CMK (cell line): ENCODE results near the gene FOSL2.

Experiments
- DNase-seq: peaks from one replicate; pipeline ENCODE4 v3.0.0-alpha.2; 2010; ENCODE audit warnings: low read depth

Gene FOSL2

DNA sequence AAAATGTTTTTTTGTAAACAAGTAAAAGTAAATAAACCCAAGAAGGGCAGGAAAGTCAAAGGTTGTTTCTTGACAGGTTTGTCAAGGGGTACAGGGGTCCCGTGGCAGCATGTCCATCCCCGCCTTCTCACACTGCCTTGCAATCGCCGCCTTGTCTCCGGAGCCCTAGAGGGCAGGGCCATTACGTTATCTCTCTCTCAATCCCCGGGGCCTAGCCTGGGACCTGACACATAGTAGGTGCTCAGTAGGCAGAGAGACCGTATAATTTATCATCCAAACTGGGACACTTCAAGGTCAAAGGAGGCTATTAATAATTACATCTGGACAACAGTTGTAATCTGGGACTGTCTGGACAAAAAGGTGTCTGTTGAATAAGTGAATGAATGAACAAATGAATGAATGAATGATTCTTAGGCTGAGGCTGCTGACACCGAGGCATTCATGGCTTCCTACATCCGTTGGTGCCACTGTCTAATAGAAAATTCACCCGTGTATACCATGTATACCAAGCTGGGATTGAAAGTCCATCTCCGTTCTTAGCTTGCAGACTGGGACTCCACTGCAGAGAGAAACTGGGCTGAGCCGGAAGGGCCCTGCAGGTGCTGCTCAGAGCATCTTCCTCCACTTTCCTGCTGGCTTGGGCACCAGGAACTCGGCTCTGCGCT lies 58.4 kb downstream of the FOSL2 start:
- DNase-seq: no peak

DNA sequence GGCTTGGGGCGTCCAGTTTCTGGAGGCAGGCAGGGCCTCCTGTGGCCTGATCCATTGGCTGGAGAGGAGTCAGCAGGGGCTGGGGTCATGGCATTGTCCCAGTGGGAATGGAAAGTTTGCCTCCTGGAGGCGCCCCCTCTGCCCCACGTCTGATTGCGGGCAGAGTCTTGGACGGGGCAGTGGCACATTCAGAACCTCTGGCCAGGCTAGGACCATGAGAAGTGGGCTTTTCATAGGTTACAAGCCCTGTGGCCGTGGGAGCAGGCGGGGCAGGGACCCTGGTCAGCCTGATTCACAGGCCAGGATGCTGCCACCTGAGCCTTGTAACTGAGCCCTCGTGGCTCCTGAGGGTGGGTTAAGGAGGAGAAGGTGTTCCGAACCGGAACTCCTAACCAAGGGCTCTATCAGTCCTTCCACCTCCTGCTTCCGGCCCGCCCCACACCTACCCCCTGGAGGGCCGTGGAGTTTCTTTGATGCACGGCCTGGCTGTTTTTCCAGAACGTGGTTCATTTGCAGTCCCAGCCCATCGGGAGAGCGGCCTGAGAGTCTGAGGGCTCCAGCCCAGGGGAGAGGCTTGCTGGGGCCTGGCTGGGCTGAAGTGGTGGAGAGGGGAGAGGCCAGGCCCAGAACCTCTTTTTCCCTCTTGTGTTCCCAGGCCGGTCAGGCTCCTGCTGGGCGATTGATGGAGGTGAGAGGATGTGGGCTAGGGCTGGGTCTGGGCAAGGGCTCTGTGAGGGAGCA lies 59.3 kb downstream of the FOSL2 start:
- DNase-seq: no peak

DNA sequence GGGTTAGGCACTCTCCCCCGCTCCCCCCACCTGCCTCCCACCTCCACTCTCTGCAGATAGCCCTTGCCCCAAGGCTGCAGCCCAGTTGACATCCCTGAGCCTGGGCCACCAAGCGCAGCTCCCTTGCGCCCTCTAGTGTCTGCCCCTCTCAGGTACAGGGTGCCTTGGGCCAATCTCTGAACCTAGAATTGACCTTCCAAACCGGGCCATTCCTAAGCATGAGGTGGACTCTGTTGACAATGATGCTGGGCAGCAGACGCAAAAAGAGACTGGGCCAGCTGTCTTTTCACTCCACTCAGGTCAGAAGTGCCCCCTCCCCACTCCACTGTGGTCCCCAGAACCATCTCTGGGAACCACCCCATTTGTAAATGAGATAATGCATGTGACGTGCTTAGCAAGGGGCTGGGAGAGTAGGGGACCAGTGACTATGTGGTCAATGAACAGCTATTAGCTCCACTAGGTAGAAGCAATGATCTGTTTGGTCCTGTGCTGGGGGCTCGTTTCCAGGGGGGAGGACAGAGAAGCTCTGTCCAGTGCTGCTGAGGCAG lies 60.0 kb downstream of the FOSL2 start:
- no peak for DNase-seq

DNA sequence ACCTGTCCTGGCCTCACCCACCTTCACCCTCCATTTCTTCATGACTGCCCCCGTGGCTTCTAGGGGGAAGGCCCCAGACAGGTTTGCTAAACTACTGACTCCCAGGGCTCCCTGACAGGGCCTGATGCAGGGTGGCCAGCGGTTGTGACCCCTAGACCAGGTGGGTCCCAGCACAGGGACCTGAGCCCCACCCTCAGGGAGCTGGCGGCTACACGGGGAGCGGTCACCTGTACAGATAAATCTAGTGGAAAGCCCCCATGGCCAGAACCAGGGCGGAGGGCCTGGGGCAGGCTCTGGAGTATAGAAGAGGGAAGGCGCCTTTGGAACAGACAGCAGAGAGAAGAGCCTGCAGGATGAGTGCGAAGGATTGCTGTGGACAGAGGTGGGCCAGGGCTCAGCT lies 60.7 kb downstream of the FOSL2 start:
- DNase-seq: no peak

DNA sequence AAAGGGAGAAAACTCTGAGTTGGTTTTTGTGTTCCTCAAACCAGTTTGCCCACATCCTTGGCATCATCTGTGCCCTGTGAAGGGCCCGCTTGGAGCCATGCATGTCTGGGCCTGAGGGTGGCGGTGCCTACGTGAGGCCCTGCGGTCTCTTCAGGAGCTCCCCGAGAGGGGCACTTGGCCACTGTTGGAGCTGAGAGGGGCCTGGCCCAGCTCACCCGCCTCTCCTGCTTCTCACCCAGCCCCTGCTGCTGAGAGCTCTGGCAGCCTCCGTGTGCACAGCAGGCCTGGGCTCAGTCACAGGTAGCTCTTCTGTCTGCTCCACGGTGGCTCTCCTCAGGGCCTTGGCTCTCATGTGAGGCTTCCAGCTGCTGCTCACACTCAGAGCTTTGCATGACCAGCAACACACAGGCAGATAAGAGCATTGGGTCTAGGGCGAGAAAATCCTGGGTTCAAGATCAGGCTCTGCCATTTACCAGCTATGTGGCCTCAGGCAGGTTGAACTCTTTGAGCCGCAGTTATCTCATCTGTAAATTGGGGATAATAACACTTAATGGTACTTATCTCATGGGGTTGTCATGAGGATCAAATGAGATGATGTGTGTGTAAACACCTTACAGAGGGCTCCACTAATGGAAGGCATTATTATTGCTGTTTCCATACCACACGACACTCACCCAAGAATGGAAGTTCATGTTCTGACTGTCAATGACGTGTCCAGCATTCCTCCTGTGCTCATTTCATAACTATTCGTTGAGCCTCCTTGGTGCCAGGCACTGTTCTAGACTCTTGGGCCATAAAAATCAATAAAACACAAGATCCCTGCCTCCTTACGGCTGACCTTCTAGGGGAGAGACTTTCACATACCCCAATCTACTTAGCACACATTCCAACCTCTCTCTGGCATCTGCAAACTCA lies 61.6 kb downstream of the FOSL2 start:
- no peak for DNase-seq

DNA sequence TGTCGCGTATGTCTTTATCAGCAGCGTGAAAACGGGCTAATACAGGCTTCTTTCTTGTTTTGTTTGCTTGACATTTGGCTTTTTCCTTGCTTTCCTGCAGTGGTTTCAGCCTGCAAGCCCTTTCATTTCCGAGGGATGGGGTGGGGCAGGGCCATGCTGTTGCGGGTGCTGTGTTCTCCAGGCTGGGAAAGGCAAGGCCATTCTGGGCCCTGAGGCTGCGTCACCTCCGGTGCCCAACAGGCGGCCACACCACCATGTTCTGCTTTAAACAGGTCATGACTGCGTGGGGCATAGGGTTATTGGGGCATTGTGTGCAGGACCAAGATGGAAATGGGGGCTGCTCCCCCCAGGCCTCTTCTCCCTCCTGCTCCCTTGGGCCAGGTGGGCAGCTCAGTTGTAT lies 64.6 kb downstream of the FOSL2 start:
- no peak for DNase-seq

DNA sequence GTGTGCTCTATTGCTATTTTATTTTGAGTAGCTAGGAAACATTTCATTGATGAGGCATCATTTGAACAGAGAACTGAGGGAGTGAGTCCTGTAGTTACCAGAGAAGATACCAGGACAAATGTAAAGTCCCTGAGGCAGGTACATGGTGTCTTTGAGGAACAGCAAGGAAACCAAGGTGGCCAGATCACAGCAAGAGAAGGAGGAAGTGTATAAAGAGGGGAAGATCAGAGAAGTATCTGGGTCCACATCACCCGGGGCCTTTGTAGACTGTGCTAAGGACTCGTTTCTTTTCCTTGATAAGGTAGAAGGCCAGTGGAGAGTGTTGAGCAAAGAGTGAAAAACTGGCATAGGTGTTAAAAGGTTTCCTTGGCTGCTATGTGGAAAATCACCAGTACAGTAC lies 68.4 kb downstream of the FOSL2 start:
- no peak for DNase-seq

DNA sequence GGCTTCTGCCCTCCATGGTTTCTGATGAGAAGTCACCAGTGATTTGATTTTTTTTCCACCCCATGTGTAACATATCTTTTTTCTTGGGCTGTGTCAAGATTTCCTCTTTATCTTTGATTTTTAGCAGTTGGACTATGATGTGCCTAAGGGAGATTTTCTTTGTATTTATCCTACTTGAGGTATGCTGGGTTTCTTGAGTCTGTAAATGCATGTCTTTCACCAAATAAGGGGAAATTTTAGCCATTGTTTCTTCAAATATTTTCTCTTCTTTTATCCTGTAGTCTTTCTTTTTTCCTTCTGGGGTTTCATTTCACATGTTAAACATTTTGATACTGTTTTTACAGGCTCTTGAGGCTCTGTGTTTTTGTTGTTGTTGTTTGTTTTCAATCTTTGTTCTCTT lies 69.5 kb downstream of the FOSL2 start:
- DNase-seq: no peak

DNA sequence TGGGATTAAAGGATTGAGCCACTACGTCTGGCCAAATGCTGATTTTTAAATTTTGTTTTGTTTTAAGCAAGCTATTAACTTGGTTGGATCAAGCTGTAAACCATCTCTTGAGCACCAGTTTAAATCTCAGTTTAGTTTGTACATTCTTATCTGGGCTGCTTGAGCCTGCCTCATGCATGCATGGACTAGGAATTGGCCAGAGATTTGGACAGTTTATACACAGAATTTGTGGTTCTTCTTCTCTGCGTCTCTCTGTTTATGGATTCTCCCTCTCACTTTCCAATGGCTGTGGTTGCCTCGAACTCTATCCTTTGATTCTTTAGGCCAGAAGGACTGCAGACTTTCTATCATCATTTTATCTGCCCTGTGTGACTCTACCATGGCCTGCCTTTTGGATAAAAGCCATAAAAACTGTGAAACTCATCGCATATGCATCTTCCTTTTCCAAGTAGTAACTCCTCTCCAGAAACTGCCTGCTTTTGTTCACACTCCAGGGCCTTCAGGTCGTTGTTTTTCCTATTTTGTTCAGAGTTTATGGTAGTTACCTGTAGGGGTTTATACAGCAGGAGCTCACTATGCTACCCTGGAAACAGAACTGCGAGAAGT lies 70.7 kb downstream of the FOSL2 start:
- DNase-seq: no peak

DNA sequence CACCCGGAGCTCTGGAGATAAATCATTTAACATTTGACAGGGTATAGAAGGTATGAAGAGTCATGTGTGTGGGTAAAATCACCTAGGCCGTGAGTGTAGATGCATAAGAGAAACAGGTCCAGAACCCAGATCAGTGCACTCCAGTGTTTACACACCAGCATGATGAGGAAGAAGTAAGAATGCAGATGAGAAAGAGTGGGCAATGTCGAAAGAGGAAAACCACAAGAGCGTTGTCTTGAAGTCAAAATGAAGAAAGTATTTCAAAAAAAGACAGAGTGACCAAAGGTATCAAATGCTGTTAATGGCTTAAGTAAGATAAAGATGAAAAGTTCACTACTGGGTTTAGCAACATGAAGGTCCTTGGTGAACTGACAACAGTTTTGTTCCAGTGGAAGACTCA lies 71.2 kb downstream of the FOSL2 start:
- DNase-seq: no peak

DNA sequence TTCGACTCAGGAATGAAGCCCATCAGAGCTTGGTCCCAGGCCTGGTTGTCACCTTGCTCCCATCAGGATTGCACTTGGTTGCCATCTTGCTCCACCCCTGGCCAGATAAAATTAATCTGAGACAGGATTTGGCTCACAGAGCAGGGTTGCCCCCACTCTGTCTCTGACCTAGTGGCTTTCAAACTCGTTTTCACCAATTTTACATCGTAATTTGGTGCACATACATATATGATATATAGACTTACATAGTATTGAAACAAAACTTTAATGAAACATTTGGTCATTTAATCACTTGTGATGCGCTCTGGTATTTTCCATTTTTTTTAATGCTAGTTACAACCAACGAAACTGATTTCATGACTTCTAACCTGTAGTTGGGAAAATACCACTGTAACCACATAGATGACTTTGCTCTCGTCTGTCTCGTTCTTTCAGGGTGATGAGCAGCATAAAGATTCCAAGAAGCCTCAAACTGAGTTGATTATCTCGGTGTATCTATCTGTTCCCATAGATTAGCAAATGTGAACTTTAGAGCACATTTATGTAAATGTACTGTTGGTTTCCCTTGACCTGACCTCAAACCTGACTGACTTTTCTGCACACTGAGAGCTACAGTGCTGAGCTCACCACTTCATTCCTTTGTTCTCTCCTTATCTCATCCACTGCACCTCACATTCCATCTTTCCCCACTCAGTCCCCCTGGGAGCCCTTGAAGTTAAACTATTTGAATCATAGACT lies 72.7 kb downstream of the FOSL2 start:
- DNase-seq: no peak
